CD4-positive, alpha-beta T cell (primary cell): ENCODE data around the gene CWH43. TPM values are rescaled to one million over a fixed set of nuclear protein-coding genes. Genes with fewer than 3 reads are reported as not detected.

ENCODE experiments used
- ATAC-seq: fragments of 200-7000 bp; cut with Tn5 transposase; one replicate; pipeline ENCODE4 v1.10.0; 2022; ENCODE audit warnings: mild to moderate bottlenecking; ENCODE audit not compliant: poor library complexity
- CTCF ChIA-PET: fragments of 350-600 bp; sonication (Branson Sonifier 250); formaldehyde crosslinking; loops from one replicate; lab custom pipeline; 2021; ENCODE audit warnings: antibody characterized with exemption, inconsistent platforms; lab: Charles Lee
- POLR2A ChIA-PET: fragments of 350-600 bp; sonication (Branson Sonifier 250); formaldehyde crosslinking; loops from one replicate; lab custom pipeline; 2021; ENCODE audit warnings: antibody characterized with exemption, inconsistent platforms; lab: Charles Lee
- DNase-seq, 14 experiments: peaks; one replicate each; pipeline ENCODE4 v3.0.0-alpha.2; 2013 to 2020; ENCODE audit warnings: mixed read lengths in 2 of 14
- H3K27ac ChIP-seq, 2 donors: one replicate each; pipeline versions ENCODE4 v1.5.1 to v1.7.0; 2013; ENCODE audit warnings: low read length in 2 of 2, low read depth in 1 of 2, mild to moderate bottlenecking in 1 of 2
- H3K27me3 ChIP-seq, 2 experiments: 1 replicate in 1 of 2; 2 replicates in 1 of 2; pipeline versions ENCODE4 v1.6.1 to v1.7.0; 2013; ENCODE audit warnings: low read length in 2 of 2, control low read depth in 1 of 2, mild to moderate bottlenecking in 1 of 2, moderate library complexity in 1 of 2; ENCODE audit not compliant: insufficient read depth in 2 of 2, control insufficient read depth in 1 of 2
- H3K36me3 ChIP-seq: one replicate; pipeline ENCODE4 v1.6.1; 2013; ENCODE audit warnings: low read length, control low read depth; ENCODE audit not compliant: insufficient read depth
- H3K4me1 ChIP-seq: one replicate; pipeline ENCODE4 v1.6.1; 2013; ENCODE audit warnings: low read length, control low read depth; ENCODE audit not compliant: insufficient read depth
- H3K4me3 ChIP-seq: one replicate; pipeline ENCODE4 v1.5.1; 2013; ENCODE audit warnings: mild to moderate bottlenecking, low read length, moderate library complexity
- H3K9me3 ChIP-seq, 2 experiments: 1 replicate in 1 of 2; 2 replicates in 1 of 2; pipeline versions ENCODE4 v1.6.1 to v1.7.0; 2013; ENCODE audit warnings: low read length in 2 of 2, mild to moderate bottlenecking in 2 of 2, control low read depth in 1 of 2, moderate library complexity in 1 of 2; ENCODE audit not compliant: control insufficient read depth in 1 of 2, insufficient read depth in 1 of 2
- H3K27ac Mint-ChIP-seq: one replicate; pipeline ENCODE4 v1.8.0; 2020; ENCODE audit warnings: mixed read lengths
- H3K27me3 Mint-ChIP-seq: one replicate; pipeline ENCODE4 v1.8.0; 2021; ENCODE audit warnings: mixed read lengths
- H3K36me3 Mint-ChIP-seq: one replicate; pipeline ENCODE4 v1.8.0; 2021; ENCODE audit warnings: low read depth, mixed read lengths
- H3K4me1 Mint-ChIP-seq: one replicate; pipeline ENCODE4 v1.8.0; 2021; ENCODE audit warnings: low read depth, mixed read lengths
- H3K4me3 Mint-ChIP-seq: one replicate; pipeline ENCODE4 v1.8.0; 2020; ENCODE audit warnings: mild to moderate bottlenecking, mixed read lengths
- H3K9me3 Mint-ChIP-seq: one replicate; pipeline ENCODE4 v1.8.0; 2020; ENCODE audit warnings: mixed read lengths
- intact Hi-C, 2 experiments: fragments of 100-400 bp; cut with DNase I in 1 of 2; cut with micrococcal nuclease in 1 of 2; formaldehyde crosslinking; loops; one replicate each; pipeline versions ENCODE4 v1.15.1 to v1.9.0; 2023 to 2025; cut with DNase I, micrococcal nuclease
- total RNA-seq, 174 experiments: library from RNA in 2 of 174; stranded (reverse) in 2 of 174; gene quantifications; one replicate each; pipeline ENCODE4 v1.2.3 and lab custom pipeline; 2021 to 2026
- TF ChIP-seq, protein P1 (sequence below): fragments of 200-600 bp; IDR thresholded peaks from one replicate; pipeline ENCODE4 v1.8.0; 2022; ENCODE audit warnings: antibody characterized with exemption, mild to moderate bottlenecking

The CWH43 gene
- total RNA-seq, 2 experiments from 2014 or later = not detected

DNA sequence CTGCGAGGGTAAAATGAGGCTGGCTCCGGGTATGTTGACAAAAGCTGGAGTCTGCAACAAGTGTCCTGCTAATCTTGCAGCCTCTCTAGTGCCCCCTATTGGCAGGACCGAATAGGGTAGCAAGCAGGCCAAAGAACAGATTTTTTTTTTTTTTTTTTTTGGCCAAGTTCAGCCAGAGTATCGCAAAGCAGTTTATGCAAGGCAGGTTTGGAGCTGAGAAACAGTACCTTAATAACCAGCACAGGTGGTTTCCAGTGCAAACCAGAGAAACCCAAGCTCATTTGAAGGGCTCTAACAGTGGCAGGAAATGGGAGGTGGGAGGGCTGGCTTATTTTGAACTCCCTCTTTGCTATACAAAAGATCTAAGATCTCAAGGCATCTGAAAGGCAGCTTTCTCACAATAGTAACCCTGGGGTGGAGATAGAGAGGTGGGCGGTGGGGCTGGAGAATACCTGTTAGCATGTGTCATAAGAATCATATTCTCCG lies 41.3 kb upstream of the CWH43 start:
- Histone ChIP-seq H3K27ac (no peak overlapping the region), H3K4me1 (peaks cover 14% of the 10 kb centered on the region), H3K4me3 (no peak overlapping the region), H3K9me3 (no peaks in the 10 kb centered on the region), H3K27me3 (peaks cover 0 to 2% of the 10 kb centered on the region in 2 experiments), H3K36me3 (no peaks in the 10 kb centered on the region)
- TF ChIP-seq, protein P1, sequence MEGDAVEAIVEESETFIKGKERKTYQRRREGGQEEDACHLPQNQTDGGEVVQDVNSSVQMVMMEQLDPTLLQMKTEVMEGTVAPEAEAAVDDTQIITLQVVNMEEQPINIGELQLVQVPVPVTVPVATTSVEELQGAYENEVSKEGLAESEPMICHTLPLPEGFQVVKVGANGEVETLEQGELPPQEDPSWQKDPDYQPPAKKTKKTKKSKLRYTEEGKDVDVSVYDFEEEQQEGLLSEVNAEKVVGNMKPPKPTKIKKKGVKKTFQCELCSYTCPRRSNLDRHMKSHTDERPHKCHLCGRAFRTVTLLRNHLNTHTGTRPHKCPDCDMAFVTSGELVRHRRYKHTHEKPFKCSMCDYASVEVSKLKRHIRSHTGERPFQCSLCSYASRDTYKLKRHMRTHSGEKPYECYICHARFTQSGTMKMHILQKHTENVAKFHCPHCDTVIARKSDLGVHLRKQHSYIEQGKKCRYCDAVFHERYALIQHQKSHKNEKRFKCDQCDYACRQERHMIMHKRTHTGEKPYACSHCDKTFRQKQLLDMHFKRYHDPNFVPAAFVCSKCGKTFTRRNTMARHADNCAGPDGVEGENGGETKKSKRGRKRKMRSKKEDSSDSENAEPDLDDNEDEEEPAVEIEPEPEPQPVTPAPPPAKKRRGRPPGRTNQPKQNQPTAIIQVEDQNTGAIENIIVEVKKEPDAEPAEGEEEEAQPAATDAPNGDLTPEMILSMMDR = peak; percentile 55
- Mint-ChIP-seq H3K27ac (peak overlapping the region; percentile 60), H3K4me1 (peaks cover 47% of the 10 kb centered on the region), H3K9me3 (no peaks in the 10 kb centered on the region), H3K36me3 (no peaks in the 10 kb centered on the region), H3K27me3 (no peaks in the 10 kb centered on the region), H3K4me3 (peak overlapping the region; percentile 70)
- DNase-seq = peak in 11 of 14 experiments; percentile 6 to 67 (median 19)
- intact Hi-C loops = loop anchor here in 1 of 2 experiments (5.0 kb wide), 1 partner anchor 37 kb away; the partner anchor contains the start of gene OCIAD2
- ATAC-seq = peak; percentile 88
- ChIA-PET CTCF (interaction anchor here (0.6 to 1.2 kb wide), 5 partner anchors 12 to 1246 kb away, joined by 3 to 8 read pairs (median 3); partner anchors contain the start of gene FRYL), POLR2A (interaction anchor here (0.7 to 1.4 kb wide), 6 partner anchors 11 to 357 kb away, joined by 3 to 5 read pairs (median 3); partner anchors contain the start of gene OCIAD1)

- H3K4me1 Mint-ChIP-seq = peaks cover 47% of the 10 kb centered on the region
- CTCF ChIA-PET = no interaction called here
- H3K27me3 ChIP-seq = no peaks in the 10 kb centered on the region
- peaks cover 14% of the 10 kb centered on the region for H3K4me1 ChIP-seq
- no peaks in the 10 kb centered on the region for H3K9me3 Mint-ChIP-seq
- H3K9me3 ChIP-seq = no peaks in the 10 kb centered on the region
- H3K4me3 Mint-ChIP-seq = no peak overlapping the region
- no peaks in the 10 kb centered on the region for H3K27me3 Mint-ChIP-seq
- H3K36me3 ChIP-seq = no peaks in the 10 kb centered on the region
- no peak overlapping the region for H3K27ac Mint-ChIP-seq
- intact Hi-C loops = loop anchor here in 1 of 2 experiments (5.0 kb wide), 1 partner anchor 39 kb away; the partner anchor contains the start of gene OCIAD2
- DNase-seq (no peak), ATAC-seq (no peak)
- H3K4me3 ChIP-seq = no peak overlapping the region
- TF ChIP-seq, protein P1 = no peak
- H3K27ac ChIP-seq = no peak overlapping the region
- no peaks in the 10 kb centered on the region for H3K36me3 Mint-ChIP-seq
- POLR2A ChIA-PET = no interaction called here
Measured at GRCh38 chr4:48945981-48946380, 40.1 kb upstream of the CWH43 start.

DNA sequence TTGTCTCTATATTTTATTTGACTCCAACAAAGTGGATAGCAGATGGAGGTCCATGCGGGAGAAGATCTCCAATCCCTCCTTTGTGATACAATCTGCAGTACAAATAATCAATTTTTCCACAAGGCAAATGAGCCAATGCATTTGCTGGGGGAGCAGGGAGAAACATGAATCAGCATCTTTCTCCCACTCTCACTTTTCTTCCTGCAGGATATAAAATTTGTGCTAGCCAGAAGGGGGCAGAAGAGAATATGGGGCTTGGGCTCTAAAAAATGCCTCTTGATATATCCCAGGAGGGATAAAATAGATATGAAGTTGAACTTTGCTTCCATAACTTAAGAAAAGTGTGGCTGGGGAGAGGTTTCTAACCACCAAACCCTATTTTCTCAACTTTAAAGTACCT lies 38.3 kb upstream of the CWH43 start:
- CTCF ChIA-PET = no interaction called here
- Mint-ChIP-seq H3K4me1 (peaks cover 41% of the 10 kb centered on the region), H3K4me3 (no peak overlapping the region), H3K27ac (no peak overlapping the region), H3K27me3 (no peaks in the 10 kb centered on the region), H3K9me3 (peaks cover 3% of the 10 kb centered on the region), H3K36me3 (no peaks in the 10 kb centered on the region)
- Histone ChIP-seq H3K27me3 (no peaks in the 10 kb centered on the region), H3K4me1 (peaks cover 14% of the 10 kb centered on the region), H3K27ac (no peak overlapping the region), H3K36me3 (no peaks in the 10 kb centered on the region), H3K4me3 (no peak overlapping the region), H3K9me3 (peaks cover 0 to 3% of the 10 kb centered on the region in 2 experiments)
- TF ChIP-seq, protein P1 = no peak
- intact Hi-C loops = loop anchor here in 1 of 2 experiments (5.0 kb wide), 1 partner anchor 40 kb away; the partner anchor contains the start of gene OCIAD2
- no peak for DNase-seq
- no peak for ATAC-seq
- POLR2A ChIA-PET = no interaction called here
